ENCODE results near the gene ZNF25.

ZNF25 gene

GRCh38 chr10:37972396-37972795, 4.1 kb downstream of the ZNF25 start:
- no peak for DNase-seq (ENCODE audit: low read depth)
- TF ChIP-seq, protein P1, sequence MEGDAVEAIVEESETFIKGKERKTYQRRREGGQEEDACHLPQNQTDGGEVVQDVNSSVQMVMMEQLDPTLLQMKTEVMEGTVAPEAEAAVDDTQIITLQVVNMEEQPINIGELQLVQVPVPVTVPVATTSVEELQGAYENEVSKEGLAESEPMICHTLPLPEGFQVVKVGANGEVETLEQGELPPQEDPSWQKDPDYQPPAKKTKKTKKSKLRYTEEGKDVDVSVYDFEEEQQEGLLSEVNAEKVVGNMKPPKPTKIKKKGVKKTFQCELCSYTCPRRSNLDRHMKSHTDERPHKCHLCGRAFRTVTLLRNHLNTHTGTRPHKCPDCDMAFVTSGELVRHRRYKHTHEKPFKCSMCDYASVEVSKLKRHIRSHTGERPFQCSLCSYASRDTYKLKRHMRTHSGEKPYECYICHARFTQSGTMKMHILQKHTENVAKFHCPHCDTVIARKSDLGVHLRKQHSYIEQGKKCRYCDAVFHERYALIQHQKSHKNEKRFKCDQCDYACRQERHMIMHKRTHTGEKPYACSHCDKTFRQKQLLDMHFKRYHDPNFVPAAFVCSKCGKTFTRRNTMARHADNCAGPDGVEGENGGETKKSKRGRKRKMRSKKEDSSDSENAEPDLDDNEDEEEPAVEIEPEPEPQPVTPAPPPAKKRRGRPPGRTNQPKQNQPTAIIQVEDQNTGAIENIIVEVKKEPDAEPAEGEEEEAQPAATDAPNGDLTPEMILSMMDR (conservative IDR thresholded peaks at IDR 0.05; ENCODE audit: low read depth, low read length) = no peak
- H3K4me3 ChIP-seq (ENCODE audit: low read length) = no peak overlapping the region

GRCh38 chr10:37965006-37965405, 11.4 kb downstream of the ZNF25 start:
- TF ChIP-seq, protein P1 (conservative IDR thresholded peaks at IDR 0.05; ENCODE audit: low read depth, low read length) = no peak
- DNase-seq (ENCODE audit: low read depth) = no peak
- no peak overlapping the region for H3K4me3 ChIP-seq (ENCODE audit: low read length)

- no peak for DNase-seq (ENCODE audit: low read depth)
- H3K4me3 ChIP-seq (ENCODE audit: low read length) = no peak overlapping the region
- TF ChIP-seq, protein P1 (conservative IDR thresholded peaks at IDR 0.05; ENCODE audit: low read depth, low read length) = no peak
Observed at GRCh38 chr10:37960591-37961137, 15.8 kb downstream of the ZNF25 start.

GRCh38 chr10:37957841-37958240, 18.6 kb downstream of the ZNF25 start:
- H3K4me3 ChIP-seq (ENCODE audit: low read length) = no peak overlapping the region
- TF ChIP-seq, protein P1 (conservative IDR thresholded peaks at IDR 0.05; ENCODE audit: low read depth, low read length) = no peak
- DNase-seq (ENCODE audit: low read depth) = no peak

- no peak for DNase-seq (ENCODE audit: low read depth)
- H3K4me3 ChIP-seq (ENCODE audit: low read length) = no peak overlapping the region
- TF ChIP-seq, protein P1 (conservative IDR thresholded peaks at IDR 0.05; ENCODE audit: low read depth, low read length) = no peak
Observed at GRCh38 chr10:37952926-37953325, 23.5 kb downstream of the ZNF25 start.

- TF ChIP-seq, protein P1 (conservative IDR thresholded peaks at IDR 0.05; ENCODE audit: low read depth, low read length) = no peak
- no peak overlapping the region for H3K4me3 ChIP-seq (ENCODE audit: low read length)
- no peak for DNase-seq (ENCODE audit: low read depth)
Observed at GRCh38 chr10:37952043-37952755, 24.2 kb downstream of the ZNF25 start.

DNA sequence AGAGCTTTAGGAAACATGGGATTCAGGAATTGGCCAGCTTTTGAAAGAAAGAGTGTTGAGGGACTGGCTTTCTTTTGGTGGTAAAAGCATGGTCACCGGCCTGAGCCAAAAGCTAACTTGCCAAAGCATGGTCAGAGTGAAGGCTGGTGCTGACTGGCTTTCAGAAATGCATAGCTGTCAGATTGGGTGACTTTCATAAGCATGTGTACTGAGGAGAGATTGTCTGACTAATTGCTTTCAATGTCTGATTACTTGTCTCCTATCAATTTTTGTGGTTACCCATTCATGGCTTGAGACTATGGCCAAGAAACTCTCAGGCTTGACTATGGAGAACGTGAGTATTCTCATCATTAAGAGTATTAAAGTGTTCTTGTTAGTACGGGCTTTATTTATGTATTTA, 28.2 kb downstream of the ZNF25 start:
- TF ChIP-seq, protein P1 (conservative IDR thresholded peaks at IDR 0.05; ENCODE audit: low read depth, low read length) = no peak
- H3K4me3 ChIP-seq (ENCODE audit: low read length) = no peak overlapping the region

More for the DNA sequence above, 28.2 kb downstream of the ZNF25 start:
- DNase-seq (ENCODE audit: low read depth) = no peak

Measured in retinal pigment epithelial cell (primary cell).